Type B pancreatic cell (in vitro differentiated cells): Measurements from ENCODE around the gene KLHL15. TPM values are rescaled to one million over a fixed set of nuclear protein-coding genes. Genes with fewer than 3 reads are reported as not detected.
A peak's percentile ranks its signal among the peaks of the same experiment; 100 is the strongest.
"Not testable (repeated sequence)": the region's sequence is repeated elsewhere in the genome, so short reads cannot be mapped to it uniquely, and the experiment has no call there.

ENCODE experiments used
- DNase-seq: peaks from one replicate; pipeline ENCODE4 v3.0.0; 2021; ENCODE audit warnings: mixed read lengths; ENCODE audit not compliant: unreplicated experiment; ENCODE audit errors: extremely low spot score
- H3K27ac Mint-ChIP-seq: 2 replicates; pipeline ENCODE4 v1.8.0; 2021; ENCODE audit warnings: mild to moderate bottlenecking, mixed read lengths
- H3K27me3 Mint-ChIP-seq: 2 replicates; pipeline ENCODE4 v1.8.0; 2021; ENCODE audit warnings: mixed read lengths
- H3K36me3 Mint-ChIP-seq: 2 replicates; pipeline ENCODE4 v1.8.0; 2021; ENCODE audit warnings: mixed read lengths
- H3K4me1 Mint-ChIP-seq: one replicate; pipeline ENCODE4 v1.8.0; 2021; ENCODE audit warnings: mixed read lengths; ENCODE audit not compliant: unreplicated experiment
- H3K4me3 Mint-ChIP-seq: 2 replicates; pipeline ENCODE4 v1.8.0; 2021; ENCODE audit warnings: mild to moderate bottlenecking, mixed read lengths
- H3K9me3 Mint-ChIP-seq: 2 replicates; pipeline ENCODE4 v1.8.0; 2021; ENCODE audit warnings: mixed read lengths
- CTCF ChIP-seq: fragments of 200-600 bp; sonication (generic); conservative IDR thresholded peaks from 2 replicates; pipeline ENCODE4 v1.5.0; 2021; ENCODE audit warnings: antibody characterized with exemption, mild to moderate bottlenecking
- total RNA-seq: library from RNA; stranded (reverse); gene quantifications from 2 replicates; pipeline ENCODE4 v1.2.1, GENCODE V29; 2021; ENCODE audit warnings: low replicate concordance

Gene KLHL15
- total RNA-seq, 1 donor from 2014 or later: 17.6 TPM

- no peak overlapping the region for H3K27ac Mint-ChIP-seq
- H3K9me3 Mint-ChIP-seq: no peaks in the 10 kb centered on the region
- no peak overlapping the region for H3K4me3 Mint-ChIP-seq
- peaks cover 17% of the 10 kb centered on the region for H3K36me3 Mint-ChIP-seq
- no peaks in the 10 kb centered on the region for H3K27me3 Mint-ChIP-seq
- DNase-seq: no peak
- H3K4me1 Mint-ChIP-seq: peaks cover 23% of the 10 kb centered on the region
- TF ChIP-seq CTCF: no peak
These were observed 45.8 kb downstream of the KLHL15 start for GRCh38 chrX:23981222-23981621.

GRCh38 chrX:23980011-23980441 lies 47.0 kb downstream of the KLHL15 start:
- no peak for DNase-seq
- Mint-ChIP-seq H3K9me3 (no peaks in the 10 kb centered on the region), H3K4me3 (peak overlapping the region; percentile 34), H3K4me1 (peaks cover 23% of the 10 kb centered on the region), H3K36me3 (peaks cover 15% of the 10 kb centered on the region), H3K27me3 (no peaks in the 10 kb centered on the region), H3K27ac (peak overlapping the region; percentile 63)
- TF ChIP-seq CTCF: no peak

GRCh38 chrX:23978491-23978890 lies 48.5 kb downstream of the KLHL15 start:
- Mint-ChIP-seq H3K27me3 (no peaks in the 10 kb centered on the region), H3K36me3 (peaks cover 15% of the 10 kb centered on the region), H3K27ac (no peak overlapping the region), H3K4me1 (peaks cover 23% of the 10 kb centered on the region), H3K9me3 (no peaks in the 10 kb centered on the region), H3K4me3 (no peak overlapping the region)
- TF ChIP-seq CTCF: no peak
- no peak for DNase-seq

- not testable (repeated sequence) for H3K27me3 Mint-ChIP-seq, H3K4me1 Mint-ChIP-seq, H3K27ac Mint-ChIP-seq, H3K4me3 Mint-ChIP-seq, H3K9me3 Mint-ChIP-seq, H3K36me3 Mint-ChIP-seq, DNase-seq
These were observed 61.4 kb downstream of the KLHL15 start for GRCh38 chrX:23965630-23966029.

GRCh38 chrX:23964191-23964590 lies 62.8 kb downstream of the KLHL15 start:
- H3K36me3 Mint-ChIP-seq: no peaks in the 10 kb centered on the region
- no peak for DNase-seq
- peak overlapping the region; percentile 34 for H3K27ac Mint-ChIP-seq
- no peak overlapping the region for H3K4me3 Mint-ChIP-seq
- H3K9me3 Mint-ChIP-seq: peaks cover 4% of the 10 kb centered on the region
- no peaks in the 10 kb centered on the region for H3K27me3 Mint-ChIP-seq
- peaks cover 8% of the 10 kb centered on the region for H3K4me1 Mint-ChIP-seq
- TF ChIP-seq CTCF: no peak

- peak; percentile 45 for DNase-seq
- H3K4me1 Mint-ChIP-seq: peaks cover 7% of the 10 kb centered on the region
- no peak for TF ChIP-seq CTCF
- no peak overlapping the region for H3K27ac Mint-ChIP-seq
- H3K36me3 Mint-ChIP-seq: no peaks in the 10 kb centered on the region
- no peaks in the 10 kb centered on the region for H3K9me3 Mint-ChIP-seq
- no peak overlapping the region for H3K4me3 Mint-ChIP-seq
- H3K27me3 Mint-ChIP-seq: no peaks in the 10 kb centered on the region
These were observed 67.2 kb downstream of the KLHL15 start for GRCh38 chrX:23959781-23960180.
